Activated CD8-positive, alpha-beta memory T cell treated with anti-CD3 and anti-CD28 coated beads, Interleukin-2, amount 50 U/mL, for 24 hours (primary cell): Measurements from ENCODE around the gene OR7C2.

Source experiments
- DNase-seq: peaks from one replicate; pipeline ENCODE4 v3.0.0-alpha.2; 2020; ENCODE audit errors: extremely low read depth

The OR7C2 gene

GRCh38 chr19:14979476-14980255, 38.4 kb downstream of the OR7C2 start, which contains the start of gene SLC1A6:
Gene SLC1A6, minus strand, starts transcription at chr19:14979864. Its CDS starts 6,954 bp downstream, at chr19:14972910.
- no peak for DNase-seq

GRCh38 chr19:14985133-14985532, 43.8 kb downstream of the OR7C2 start:
- no peak for DNase-seq
